Measurements from ENCODE around the gene NEAT1. TPM values are rescaled to one million over a fixed set of nuclear protein-coding genes. Genes with fewer than 3 reads are reported as not detected.

NEAT1 gene
- total RNA-seq, 5 donors from 2014 or later (not counting 1 experiment from before 2014, with no cell fraction given): 368 to 1,017 (median 906) TPM

GRCh38 chr11:65415499-65416340 is 6.9 kb upstream of the NEAT1 start:
- H3K36me3 Mint-ChIP-seq: peaks cover 3% of the 10 kb centered on the region
- no peaks in the 10 kb centered on the region for H3K27me3 Mint-ChIP-seq
- ChIA-PET CTCF (interaction anchor here (0.6 to 5.1 kb wide), 12 partner anchors 9 to 267 kb away, joined by 3 to 56 read pairs (median 4); partner anchors contain the start of genes FRMD8 (in 1 of the 2) and MALAT1 (in 1 of the 2)), POLR2A (interaction anchor here (1.0 to 12.1 kb wide), 6 partner anchors 9 to 95 kb away, joined by 3 to 98 read pairs (median 15); partner anchors contain the start of gene MALAT1 (in 2 of the 2))
- peak in 1 of 35 experiments; percentile 20 for DNase-seq
- peak overlapping the region; percentile 80 to 92 for H3K4me3 ChIP-seq (ENCODE audit: control insufficient read depth in 1 of 2, extremely low read depth in 1 of 2, low read length in 1 of 2)
- WGBS (ENCODE audit: insufficient coverage): 76% methylated on average over 6 of the region's 11 CpGs
- peak overlapping the region; percentile 95 for H3K27ac ChIP-seq (ENCODE audit: low read length)
- no peaks in the 10 kb centered on the region for H3K27me3 ChIP-seq (replicated peaks in 1 of 2; ENCODE audit: control insufficient read depth in 2 of 2, extremely low read depth in 1 of 2, insufficient read depth in 2 of 2, low read length in 1 of 2)
- H3K4me3 Mint-ChIP-seq: peak overlapping the region; percentile 91 to 100 (median 98)
- no peak for ATAC-seq (replicated peaks in 1 of 4)
- H3K36me3 ChIP-seq (ENCODE audit: control insufficient read depth in 2 of 2, extremely low read depth in 1 of 2, insufficient read depth in 1 of 2, low read length in 1 of 2): peaks cover 12 to 19% of the 10 kb centered on the region in 2 donors
- H3K4me1 Mint-ChIP-seq: peaks cover 47 to 54% (median 54%) of the 10 kb centered on the region in 3 donors
- peak overlapping the region; percentile 98 to 99 for H3K27ac Mint-ChIP-seq
- H3K4me1 ChIP-seq (ENCODE audit: control insufficient read depth in 1 of 2, extremely low read depth in 1 of 2, insufficient read depth in 2 of 2, low read length in 2 of 2): peaks cover 31 to 55% of the 10 kb centered on the region in 2 experiments
- H3K9me3 Mint-ChIP-seq: no peaks in the 10 kb centered on the region
- no peaks in the 10 kb centered on the region for H3K9me3 ChIP-seq

GRCh38 chr11:65416341-65416824 is 6.2 kb upstream of the NEAT1 start:
- peak overlapping the region; percentile 98 to 99 for H3K27ac Mint-ChIP-seq
- DNase-seq: peak; percentile 74 to 95 (median 89)
- peak; percentile 48 to 62 (median 54) for ATAC-seq (replicated peaks in 1 of 4)
- 0% methylated on average over 9 of the region's 18 CpGs for WGBS (ENCODE audit: insufficient coverage)
- Histone ChIP-seq H3K9me3 (no peaks in the 10 kb centered on the region), H3K36me3 (ENCODE audit: control insufficient read depth in 2 of 2, extremely low read depth in 1 of 2, insufficient read depth in 1 of 2, low read length in 1 of 2) (peaks cover 12 to 13% of the 10 kb centered on the region in 2 donors), H3K4me1 (ENCODE audit: control insufficient read depth in 1 of 2, extremely low read depth in 1 of 2, insufficient read depth in 2 of 2, low read length in 2 of 2) (peaks cover 36 to 62% of the 10 kb centered on the region in 2 experiments), H3K27ac (ENCODE audit: low read length) (peak overlapping the region; percentile 95), H3K27me3 (replicated peaks in 1 of 2; ENCODE audit: control insufficient read depth in 2 of 2, extremely low read depth in 1 of 2, insufficient read depth in 2 of 2, low read length in 1 of 2) (no peaks in the 10 kb centered on the region), H3K4me3 (ENCODE audit: control insufficient read depth in 1 of 2, extremely low read depth in 1 of 2, low read length in 1 of 2) (peak overlapping the region; percentile 80 to 92)
- H3K4me1 Mint-ChIP-seq: peaks cover 51 to 61% (median 61%) of the 10 kb centered on the region in 3 donors
- no peaks in the 10 kb centered on the region for H3K27me3 Mint-ChIP-seq
- ChIA-PET CTCF (interaction anchor here (0.6 to 5.1 kb wide), 15 partner anchors 9 to 268 kb away, joined by 3 to 56 read pairs (median 4); partner anchors contain the start of genes FRMD8 (in 1 of the 2) and MALAT1 (in 1 of the 2)), POLR2A (interaction anchor here (0.6 to 12.1 kb wide), 8 partner anchors 9 to 141 kb away, joined by 3 to 98 read pairs (median 6); partner anchors contain the start of gene MALAT1 (in 2 of the 2))
- peak overlapping the region; percentile 91 to 100 (median 98) for H3K4me3 Mint-ChIP-seq
- H3K9me3 Mint-ChIP-seq: no peaks in the 10 kb centered on the region
- H3K36me3 Mint-ChIP-seq: peaks cover 3% of the 10 kb centered on the region

- ChIA-PET CTCF (interaction anchor here (0.6 to 5.1 kb wide), 13 partner anchors 8 to 92 kb away, joined by 3 to 56 read pairs (median 4); partner anchors contain the start of genes FRMD8 (in 1 of the 2) and MALAT1 (in 1 of the 2)), POLR2A (interaction anchor here (0.5 to 12.1 kb wide), 14 partner anchors 8 to 142 kb away, joined by 3 to 98 read pairs (median 4); partner anchors contain the start of gene MALAT1 (in 2 of the 2))
- H3K9me3 ChIP-seq: no peaks in the 10 kb centered on the region
- H3K27me3 ChIP-seq (replicated peaks in 1 of 2; ENCODE audit: control insufficient read depth in 2 of 2, extremely low read depth in 1 of 2, insufficient read depth in 2 of 2, low read length in 1 of 2): no peaks in the 10 kb centered on the region
- peaks cover 39 to 68% of the 10 kb centered on the region in 2 experiments for H3K4me1 ChIP-seq (ENCODE audit: control insufficient read depth in 1 of 2, extremely low read depth in 1 of 2, insufficient read depth in 2 of 2, low read length in 2 of 2)
- H3K4me1 Mint-ChIP-seq: peaks cover 51 to 63% (median 62%) of the 10 kb centered on the region in 3 donors
- H3K27me3 Mint-ChIP-seq: no peaks in the 10 kb centered on the region
- H3K4me3 Mint-ChIP-seq: peak overlapping the region; percentile 91 to 100 (median 98)
- H3K9me3 Mint-ChIP-seq: no peaks in the 10 kb centered on the region
- peak overlapping the region; percentile 95 for H3K27ac ChIP-seq (ENCODE audit: low read length)
- H3K36me3 ChIP-seq (ENCODE audit: control insufficient read depth in 2 of 2, extremely low read depth in 1 of 2, insufficient read depth in 1 of 2, low read length in 1 of 2): peaks cover 6 to 8% of the 10 kb centered on the region in 2 donors
- 3% methylated on average over 6 of the region's 14 CpGs for WGBS (ENCODE audit: insufficient coverage)
- ATAC-seq (replicated peaks in 1 of 4): no peak
- peak in 9 of 35 experiments; percentile 15 to 47 (median 34) for DNase-seq
- H3K4me3 ChIP-seq (ENCODE audit: control insufficient read depth in 1 of 2, extremely low read depth in 1 of 2, low read length in 1 of 2): peak overlapping the region; percentile 80 to 92
- H3K27ac Mint-ChIP-seq: peak overlapping the region; percentile 98 to 99
- peaks cover 3% of the 10 kb centered on the region for H3K36me3 Mint-ChIP-seq
Measured at GRCh38 chr11:65416841-65417701, 5.5 kb upstream of the NEAT1 start.

- peak; percentile 11 to 18 (median 15) for ATAC-seq (replicated peaks in 1 of 4)
- Histone ChIP-seq H3K36me3 (ENCODE audit: control insufficient read depth in 2 of 2, extremely low read depth in 1 of 2, insufficient read depth in 1 of 2, low read length in 1 of 2) (peaks cover 0 to under 1% of the 10 kb centered on the region in 2 donors), H3K4me1 (ENCODE audit: control insufficient read depth in 1 of 2, extremely low read depth in 1 of 2, insufficient read depth in 2 of 2, low read length in 2 of 2) (peaks cover 40 to 69% of the 10 kb centered on the region in 2 experiments), H3K9me3 (no peaks in the 10 kb centered on the region), H3K4me3 (ENCODE audit: control insufficient read depth in 1 of 2, extremely low read depth in 1 of 2, low read length in 1 of 2) (peak overlapping the region; percentile 80 to 92), H3K27me3 (replicated peaks in 1 of 2; ENCODE audit: control insufficient read depth in 2 of 2, extremely low read depth in 1 of 2, insufficient read depth in 2 of 2, low read length in 1 of 2) (no peaks in the 10 kb centered on the region), H3K27ac (ENCODE audit: low read length) (peak overlapping the region; percentile 95)
- Mint-ChIP-seq H3K27ac (peak overlapping the region; percentile 98 to 99), H3K4me3 (peak overlapping the region; percentile 91 to 100 (median 98)), H3K27me3 (no peaks in the 10 kb centered on the region), H3K9me3 (no peaks in the 10 kb centered on the region), H3K36me3 (peaks cover 8% of the 10 kb centered on the region), H3K4me1 (peaks cover 51 to 69% (median 62%) of the 10 kb centered on the region in 3 donors)
- 0% methylated on average over 16 of the region's 19 CpGs for WGBS (ENCODE audit: insufficient coverage)
- peak in 17 of 35 experiments; percentile 25 to 66 (median 39) for DNase-seq
- ChIA-PET CTCF (interaction anchor here (0.5 to 5.1 kb wide), 8 partner anchors 12 to 91 kb away, joined by 3 to 56 read pairs (median 4); partner anchors contain the start of gene MALAT1 (in 1 of the 2)), POLR2A (interaction anchor here (0.5 to 12.1 kb wide), 10 partner anchors 8 to 93 kb away, joined by 3 to 98 read pairs (median 4); partner anchors contain the start of gene MALAT1 (in 2 of the 2))
Measured at GRCh38 chr11:65417702-65418430, 4.7 kb upstream of the NEAT1 start.

GRCh38 chr11:65418431-65418680 is 4.2 kb upstream of the NEAT1 start:
- 8% methylated on average over 2 of the region's 4 CpGs for WGBS (ENCODE audit: insufficient coverage)
- CTCF ChIA-PET: interaction anchor here in 1 of 2 donors (1.1 to 5.1 kb wide), 4 partner anchors 14 to 90 kb away, joined by 4 to 56 read pairs (median 17); no protein-coding TSS in a partner anchor
- Histone ChIP-seq H3K4me3 (ENCODE audit: control insufficient read depth in 1 of 2, extremely low read depth in 1 of 2, low read length in 1 of 2) (peak overlapping the region; percentile 72 to 92), H3K36me3 (ENCODE audit: control insufficient read depth in 2 of 2, extremely low read depth in 1 of 2, insufficient read depth in 1 of 2, low read length in 1 of 2) (peaks cover 0 to 2% of the 10 kb centered on the region in 2 donors), H3K9me3 (no peaks in the 10 kb centered on the region), H3K27me3 (replicated peaks in 1 of 2; ENCODE audit: control insufficient read depth in 2 of 2, extremely low read depth in 1 of 2, insufficient read depth in 2 of 2, low read length in 1 of 2) (no peaks in the 10 kb centered on the region), H3K4me1 (ENCODE audit: control insufficient read depth in 1 of 2, extremely low read depth in 1 of 2, insufficient read depth in 2 of 2, low read length in 2 of 2) (peaks cover 45 to 74% of the 10 kb centered on the region in 2 experiments), H3K27ac (ENCODE audit: low read length) (peak overlapping the region; percentile 95)
- peak overlapping the region; percentile 91 to 100 (median 98) for H3K4me3 Mint-ChIP-seq
- POLR2A ChIA-PET: interaction anchor here (0.6 to 12.1 kb wide), 5 partner anchors 80 to 92 kb away, joined by 3 to 306 read pairs (median 50); partner anchors contain the start of gene MALAT1 (in 2 of the 2)
- ATAC-seq (replicated peaks in 1 of 4) (no peak), DNase-seq (peak in 1 of 35 experiments; percentile 14)
- no peaks in the 10 kb centered on the region for H3K27me3 Mint-ChIP-seq
- H3K36me3 Mint-ChIP-seq: peaks cover 9% of the 10 kb centered on the region
- no peaks in the 10 kb centered on the region for H3K9me3 Mint-ChIP-seq
- peaks cover 51 to 73% (median 62%) of the 10 kb centered on the region in 3 donors for H3K4me1 Mint-ChIP-seq
- H3K27ac Mint-ChIP-seq: peak overlapping the region; percentile 98 to 99
